ENCODE measurements around the gene GATAD2A.
"Not testable (repeated sequence)": the region's sequence is repeated elsewhere in the genome, so short reads cannot be mapped to it uniquely, and the experiment has no call there.

Gene GATAD2A

DNA sequence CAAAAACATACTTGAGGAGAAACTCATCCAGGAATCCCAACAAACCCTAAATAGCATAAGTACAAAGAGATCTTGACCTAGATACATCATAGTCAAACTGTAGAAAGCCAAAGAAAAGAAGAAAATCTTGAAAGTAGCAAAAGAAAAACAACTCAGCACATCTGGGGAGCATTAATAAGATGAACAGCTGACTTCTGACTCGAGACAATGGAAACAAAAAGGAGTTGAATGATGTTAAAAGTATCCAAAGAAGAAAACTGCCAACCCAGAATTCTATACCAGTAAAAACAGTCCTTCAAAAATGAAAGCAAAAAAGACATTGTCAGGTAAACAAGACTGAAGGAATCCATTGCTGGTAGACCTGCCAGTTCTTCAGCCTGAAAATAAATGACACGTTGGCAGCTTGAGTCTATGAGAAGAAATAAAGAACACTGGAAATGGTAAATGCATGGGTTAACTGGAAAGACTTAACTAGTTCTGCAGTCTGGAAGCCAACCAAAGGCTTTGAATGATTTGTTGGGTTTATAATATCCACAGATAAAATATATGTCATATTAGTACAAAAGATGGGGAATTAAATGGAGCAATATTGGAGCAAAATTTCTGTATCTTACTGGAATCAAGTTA lies 63.1 kb downstream of the GATAD2A start:
- DNase-seq, result no peak

- no peak for DNase-seq
These were observed 65.1 kb downstream of the GATAD2A start for GRCh38 chr19:19470579-19470978.

GRCh38 chr19:19471682-19472081 lies 66.2 kb downstream of the GATAD2A start:
- no peak for DNase-seq

DNA sequence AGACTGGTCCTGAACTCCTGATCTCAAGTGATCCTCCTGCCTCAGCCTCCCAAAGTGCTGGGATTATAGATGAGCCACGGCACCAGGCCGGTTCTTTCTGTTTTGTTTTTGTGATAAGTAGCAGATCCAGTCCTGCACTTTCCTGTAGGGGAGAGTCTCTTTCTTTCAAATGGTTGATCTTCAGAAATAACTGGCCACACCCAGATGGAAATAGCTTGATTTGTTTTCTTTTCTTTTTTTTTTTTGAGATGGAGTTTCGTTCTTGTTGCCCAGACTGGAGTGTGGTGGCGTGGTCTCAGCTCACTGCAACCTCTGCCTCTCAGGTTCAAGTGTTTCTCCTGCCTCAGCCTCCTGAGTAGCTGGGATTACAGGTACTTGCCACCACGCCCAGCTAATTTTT lies 66.6 kb downstream of the GATAD2A start:
- DNase-seq, result not testable (repeated sequence)

DNA sequence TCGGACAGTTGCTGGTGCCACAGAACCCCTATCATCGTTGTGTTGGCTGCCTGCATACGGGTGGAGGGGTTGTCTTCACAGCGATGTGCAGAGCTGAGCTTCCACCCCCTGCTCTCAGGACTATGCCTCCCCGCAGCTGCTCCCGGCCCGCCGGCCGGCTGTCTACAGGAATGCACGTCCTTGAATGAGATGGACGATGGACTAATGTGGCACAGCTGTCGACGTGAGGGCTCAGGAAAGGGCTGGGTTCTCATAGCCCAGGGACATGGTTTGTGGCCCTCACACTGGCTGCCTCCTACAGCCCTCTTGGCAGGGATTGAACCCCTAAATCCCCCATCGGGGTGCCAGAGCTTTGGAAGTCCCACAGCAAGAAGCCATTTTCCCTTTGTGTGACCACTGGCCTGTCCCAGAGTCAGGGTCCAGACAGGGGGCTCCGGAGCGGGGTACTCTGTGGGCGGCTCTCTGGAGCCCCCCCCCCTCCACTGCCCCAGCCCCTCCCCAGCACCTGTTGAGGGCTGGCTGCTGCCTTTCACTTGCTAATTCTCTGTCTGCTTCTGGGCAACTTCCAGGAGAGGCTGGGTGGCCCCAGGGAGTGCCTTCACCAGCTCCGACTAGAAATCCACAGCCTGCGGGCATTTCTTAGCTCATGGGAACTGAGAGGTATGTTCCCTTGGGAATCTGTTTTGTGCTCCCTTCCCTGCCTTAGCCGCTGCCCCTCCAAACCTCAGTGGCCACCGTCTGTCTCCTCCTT lies 69.7 kb downstream of the GATAD2A start:
- no peak for DNase-seq

GRCh38 chr19:19475849-19476828 lies 70.7 kb downstream of the GATAD2A start:
- no peak for DNase-seq

GRCh38 chr19:19477705-19478383 lies 72.4 kb downstream of the GATAD2A start:
- DNase-seq, result peak; percentile 11

DNA sequence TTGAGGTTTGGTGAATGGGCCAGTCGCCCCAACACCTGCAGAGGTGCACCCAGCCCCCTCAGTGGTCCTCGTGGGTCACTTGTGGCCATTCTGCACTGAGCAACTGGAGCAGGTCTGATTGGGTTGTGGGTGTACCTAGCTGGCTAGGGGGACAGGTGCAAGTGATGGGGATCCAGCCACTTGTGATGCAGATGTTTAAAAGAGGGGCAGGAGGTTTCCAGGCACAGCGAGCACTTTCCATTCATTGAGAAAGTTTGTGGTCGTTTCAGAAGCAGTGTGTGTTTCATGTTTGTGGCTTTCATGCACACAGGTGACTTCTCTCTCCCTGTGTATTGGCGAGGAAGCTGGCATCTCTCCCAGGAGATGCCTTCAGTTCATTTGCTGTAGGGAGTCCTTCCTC lies 75.2 kb downstream of the GATAD2A start:
- no peak for DNase-seq

DNA sequence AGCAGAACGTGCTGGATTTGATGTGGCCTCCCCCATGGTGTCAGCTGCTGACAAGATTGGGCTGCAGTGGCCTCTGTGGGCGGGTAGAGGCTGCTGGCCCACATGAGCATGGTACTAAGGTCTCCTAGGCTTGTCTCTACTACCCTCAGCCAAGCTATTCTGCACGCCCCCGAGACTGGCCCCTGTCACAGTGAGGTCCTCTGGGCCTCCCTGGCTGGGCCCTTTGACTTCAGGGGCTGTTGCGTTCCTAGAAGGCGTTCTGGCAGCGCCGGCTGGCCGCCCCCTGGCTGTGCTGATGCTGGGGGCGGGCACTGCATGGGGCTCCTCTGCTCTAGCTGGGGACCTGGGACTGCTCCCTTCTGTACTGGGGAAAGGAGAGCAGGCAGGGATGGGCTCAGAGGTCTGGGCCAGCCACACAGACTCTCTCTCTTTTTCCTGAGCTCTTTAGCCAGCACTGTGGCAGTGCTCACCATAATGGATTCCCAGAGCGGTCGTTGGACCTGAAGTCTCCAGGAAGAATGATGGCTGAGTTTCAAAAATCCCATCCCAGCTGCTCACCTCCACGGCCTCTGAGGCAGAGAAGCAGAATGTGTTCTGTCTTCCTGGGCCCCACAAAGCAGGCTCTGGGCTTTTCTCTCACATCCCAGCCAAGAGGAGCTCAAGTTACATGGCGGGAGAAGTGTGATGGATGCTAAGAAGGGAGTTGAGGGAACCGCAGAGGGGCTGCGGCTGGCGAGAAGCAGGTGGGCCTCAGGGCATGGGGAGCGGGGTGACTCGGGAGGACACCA lies 77.5 kb downstream of the GATAD2A start:
- DNase-seq, result no peak

- no peak for DNase-seq
These were observed 79.9 kb downstream of the GATAD2A start for GRCh38 chr19:19485161-19485997.

DNA sequence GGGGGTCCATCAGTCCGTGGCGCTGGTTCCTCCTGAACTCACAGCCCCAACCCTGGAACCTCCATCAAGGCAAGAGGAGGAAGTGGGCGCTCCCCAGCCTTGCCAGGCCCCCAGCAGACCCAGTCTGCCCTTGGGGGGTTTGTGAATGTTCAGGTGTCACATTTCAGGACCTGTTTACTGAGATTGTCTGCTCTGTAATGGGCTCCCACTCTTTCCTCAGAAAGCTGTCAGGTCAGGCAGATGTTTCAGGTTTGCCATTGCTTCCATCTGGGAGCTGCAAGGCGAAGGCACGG lies 80.5 kb downstream of the GATAD2A start:
- no peak for DNase-seq

GRCh38 chr19:19486343-19487076 lies 81.0 kb downstream of the GATAD2A start:
- DNase-seq, result no peak

DNA sequence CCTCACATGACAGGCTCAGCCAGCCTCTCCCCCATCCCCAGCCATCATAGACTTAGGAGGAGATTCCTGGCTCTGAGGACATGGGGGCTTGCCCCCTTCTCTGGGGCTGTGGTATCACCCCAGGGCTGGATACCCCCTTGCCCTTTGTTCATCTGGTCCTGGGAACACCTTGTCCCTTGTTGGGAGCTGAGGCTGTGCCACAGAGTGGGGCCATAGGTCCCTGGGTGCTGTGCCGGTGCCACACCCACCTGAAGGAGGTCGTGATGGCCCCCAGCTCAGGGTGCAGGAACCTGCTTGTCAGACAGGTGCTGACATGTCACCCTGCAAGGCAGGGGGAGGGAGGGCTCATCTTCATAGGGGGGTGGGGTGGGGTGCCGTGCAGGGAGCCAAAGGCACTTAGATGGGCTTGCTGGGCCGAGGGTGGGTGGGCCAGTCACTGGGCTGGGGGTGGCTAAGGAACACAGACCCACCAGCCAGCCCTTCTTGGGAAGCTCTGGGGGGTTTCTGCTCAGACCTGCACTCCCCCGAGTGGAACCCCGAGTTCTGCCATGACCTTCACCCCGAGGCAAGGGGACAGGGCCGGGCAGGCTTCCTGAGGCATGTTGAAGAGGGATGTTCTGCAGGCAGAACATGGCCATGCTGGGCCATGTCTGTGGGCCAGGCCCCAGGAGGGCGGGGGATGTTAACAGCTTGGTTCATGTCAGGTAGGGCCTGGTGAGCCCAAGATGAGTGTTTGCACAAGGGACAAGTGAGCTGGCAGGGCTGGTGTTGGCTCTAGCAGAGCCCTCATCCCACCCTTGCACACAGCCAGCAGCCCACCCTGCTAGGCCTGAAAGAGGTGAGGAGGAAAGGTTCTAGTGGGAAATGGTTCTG lies 81.8 kb downstream of the GATAD2A start:
- DNase-seq, result no peak

GRCh38 chr19:19487950-19488874 lies 82.7 kb downstream of the GATAD2A start:
- peak; percentile 32 for DNase-seq

DNA sequence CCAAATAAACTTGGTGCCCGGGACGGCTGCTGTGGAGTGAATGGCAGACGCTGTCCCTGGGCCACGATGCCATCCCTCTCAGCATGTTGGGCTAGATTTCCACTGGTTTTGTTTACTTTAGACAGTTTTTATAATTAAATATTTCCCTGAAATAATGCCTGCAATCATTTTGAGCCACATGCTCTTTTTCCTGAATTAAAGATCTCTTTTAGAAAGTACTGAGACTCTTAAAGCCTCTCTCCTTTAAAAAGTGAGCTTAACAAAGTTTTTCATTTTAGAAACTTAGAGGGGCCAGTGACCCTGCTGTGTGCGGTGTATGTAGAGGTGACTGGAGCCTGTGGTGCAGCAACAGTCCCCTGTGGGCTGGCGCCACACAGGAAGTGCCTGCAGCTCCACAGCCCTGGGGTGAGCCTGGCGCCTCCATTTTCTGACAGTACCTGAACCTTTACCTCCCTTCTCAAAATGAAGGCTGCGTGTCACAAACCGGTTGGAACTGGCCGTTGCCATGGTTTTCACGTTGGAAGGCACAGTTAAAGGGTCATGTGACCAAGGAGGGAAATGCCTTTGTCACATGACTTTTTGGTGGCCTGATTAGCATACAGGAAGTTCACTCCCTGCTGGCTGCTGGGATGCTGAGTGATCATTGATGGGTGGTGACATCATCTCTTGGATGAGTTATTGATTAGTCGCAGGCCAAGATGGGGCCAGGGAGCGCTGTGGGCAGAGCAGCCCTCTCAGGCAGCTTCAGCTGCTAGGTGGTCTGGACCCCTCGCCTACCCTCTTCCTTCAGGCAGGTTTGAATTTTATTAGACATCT lies 83.6 kb downstream of the GATAD2A start:
- DNase-seq, result peak; percentile 97

GRCh38 chr19:19489804-19490204 lies 84.3 kb downstream of the GATAD2A start:
- no peak for DNase-seq

GRCh38 chr19:19490214-19490968 lies 84.9 kb downstream of the GATAD2A start:
- DNase-seq, result peak; percentile 74
